GM21390 (cell line): ENCODE measurements around the gene BCO2.
"Not testable (repeated sequence)": the region's sequence is repeated elsewhere in the genome, so short reads cannot be mapped to it uniquely, and the experiment has no call there.

Experiments
- ATAC-seq: cut with Tn5 transposase; IDR thresholded peaks from one replicate; pipeline ENCODE4 v1.9.1; 2021; ENCODE audit not compliant: unreplicated experiment

BCO2 gene

GRCh38 chr11:112166562-112166961 is 8.8 kb upstream of the BCO2 start:
- ATAC-seq: no peak

GRCh38 chr11:112167145-112167544 is 8.2 kb upstream of the BCO2 start, which contains the start of gene TEX12:
Gene TEX12, plus strand, starts transcription at chr11:112167372. Its CDS starts 1,897 bp downstream, at chr11:112169269.
- ATAC-seq: no peak

- ATAC-seq: no peak
Measured at GRCh38 chr11:112172362-112172994, 2.8 kb upstream of the BCO2 start.

- ATAC-seq: no peak
Measured at GRCh38 chr11:112173152-112173551, 2.2 kb upstream of the BCO2 start.

- no peak for ATAC-seq
Measured at GRCh38 chr11:112175599-112175952, 264 bp downstream of the BCO2 start.

GRCh38 chr11:112176077-112176476 is 765 bp downstream of the BCO2 start:
- ATAC-seq: no peak

GRCh38 chr11:112177589-112177988 is 2.3 kb downstream of the BCO2 start:
- no peak for ATAC-seq

- no peak for ATAC-seq
Measured at GRCh38 chr11:112178428-112178827, 3.1 kb downstream of the BCO2 start.

GRCh38 chr11:112178936-112179335 is 3.6 kb downstream of the BCO2 start:
- ATAC-seq: no peak

GRCh38 chr11:112179601-112180000 is 4.3 kb downstream of the BCO2 start:
- ATAC-seq: peak; percentile 74

GRCh38 chr11:112182867-112183266 is 7.6 kb downstream of the BCO2 start:
- ATAC-seq: no peak

GRCh38 chr11:112185883-112186282 is 10.6 kb downstream of the BCO2 start:
- ATAC-seq: no peak

- ATAC-seq: no peak
Measured at GRCh38 chr11:112186304-112186703, 11.0 kb downstream of the BCO2 start.

- not testable (repeated sequence) for ATAC-seq
Measured at GRCh38 chr11:112195113-112195512, 19.8 kb downstream of the BCO2 start.

- ATAC-seq: no peak
Measured at GRCh38 chr11:112195951-112196351, 20.6 kb downstream of the BCO2 start.

- no peak for ATAC-seq
Measured at GRCh38 chr11:112196519-112197087, 21.3 kb downstream of the BCO2 start.

GRCh38 chr11:112199101-112199500 is 23.8 kb downstream of the BCO2 start:
- not testable (repeated sequence) for ATAC-seq

GRCh38 chr11:112200252-112200651 is 24.9 kb downstream of the BCO2 start:
- ATAC-seq: no peak

- ATAC-seq: no peak
Measured at GRCh38 chr11:112206071-112206470, 30.8 kb downstream of the BCO2 start.

GRCh38 chr11:112210890-112211289 is 35.6 kb downstream of the BCO2 start:
- ATAC-seq: no peak

- no peak for ATAC-seq
Measured at GRCh38 chr11:112211536-112211935, 36.2 kb downstream of the BCO2 start.

GRCh38 chr11:112212290-112212689 is 37.0 kb downstream of the BCO2 start:
- ATAC-seq: no peak

GRCh38 chr11:112212710-112213109 is 37.4 kb downstream of the BCO2 start:
- ATAC-seq: no peak
